Caco-2 (cell line): Measurements from ENCODE around the gene INSYN2B. TPM values are rescaled to one million over a fixed set of nuclear protein-coding genes. Genes with fewer than 3 reads are reported as not detected.

ENCODE experiments used
- BruUV-seq: library from RNA; stranded (reverse); fragments of 400-500 nt; replicated peaks from 2 replicates; lab custom pipeline; 2021; lab: Mats Ljungman, UMichigan
- CTCF ChIA-PET: fragments of 300-600 bp; sonication (Branson Sonifier 250); formaldehyde crosslinking; loops from one replicate; lab custom pipeline; 2022; ENCODE audit warnings: antibody characterized with exemption; lab: Charles Lee
- POLR2A ChIA-PET: fragments of 300-600 bp; sonication (Branson Sonifier 250); formaldehyde crosslinking; loops from one replicate; lab custom pipeline; 2022; ENCODE audit warnings: antibody characterized with exemption; lab: Charles Lee
- DNase-seq, 2 experiments: peaks; one replicate each; pipeline versions ENCODE4 v3.0.0 to v3.0.0-alpha.2; 2020 to 2022
- H3K27me3 ChIP-seq: replicated peaks from 2 replicates; pipeline ENCODE4 v1.6.0; 2011; ENCODE audit warnings: low read length; ENCODE audit not compliant: control insufficient read depth, insufficient read depth
- H3K36me3 ChIP-seq: 2 replicates; pipeline ENCODE4 v1.5.1; 2011; ENCODE audit warnings: low read length; ENCODE audit not compliant: control insufficient read depth, insufficient read depth
- H3K4me1 ChIP-seq: fragments of 250-450 bp; sonication (Bioruptor Pico); 2 replicates; pipeline ENCODE4 v1.5.1; 2020; ENCODE audit warnings: mild to moderate bottlenecking
- H3K4me3 ChIP-seq: 2 replicates; pipeline ENCODE4 v1.5.1; 2011; ENCODE audit warnings: low read depth, mild to moderate bottlenecking, control low read depth, low read length
- H3K9me3 ChIP-seq: fragments of 250-450 bp; sonication (Bioruptor Pico); 2 replicates; pipeline ENCODE4 v1.5.1; 2020; ENCODE audit warnings: mild to moderate bottlenecking, moderate library complexity
- H3K27ac Mint-ChIP-seq: one replicate; pipeline ENCODE4 v1.8.0; 2022; ENCODE audit warnings: mixed read lengths; ENCODE audit not compliant: unreplicated experiment
- H3K27me3 Mint-ChIP-seq: one replicate; pipeline ENCODE4 v1.8.0; 2022; ENCODE audit warnings: mixed read lengths; ENCODE audit not compliant: insufficient read depth, unreplicated experiment
- H3K36me3 Mint-ChIP-seq: one replicate; pipeline ENCODE4 v1.8.0; 2022; ENCODE audit warnings: mild to moderate bottlenecking, mixed read lengths; ENCODE audit not compliant: insufficient read depth, unreplicated experiment
- H3K4me1 Mint-ChIP-seq: one replicate; pipeline ENCODE4 v1.8.0; 2022; ENCODE audit warnings: low read depth, mixed read lengths; ENCODE audit not compliant: unreplicated experiment
- H3K4me3 Mint-ChIP-seq: one replicate; pipeline ENCODE4 v1.8.0; 2022; ENCODE audit warnings: mild to moderate bottlenecking, moderate library complexity, mixed read lengths; ENCODE audit not compliant: unreplicated experiment
- H3K9me3 Mint-ChIP-seq: one replicate; pipeline ENCODE4 v1.8.0; 2022; ENCODE audit warnings: mixed read lengths; ENCODE audit not compliant: unreplicated experiment
- intact Hi-C: fragments of 100-400 bp; cut with micrococcal nuclease; formaldehyde crosslinking; loops from one replicate; pipeline ENCODE4 v1.10.0; 2022; ENCODE audit not compliant: unreplicated experiment
- total RNA-seq: library from RNA; stranded (reverse); gene quantifications from 2 replicates; pipeline ENCODE4 v1.2.3, GENCODE V29; 2022
- TF ChIP-seq, protein P1 (sequence below), 2 experiments: fragments of 200-600 bp in 1 of 2; IDR thresholded peaks; 1 replicate in 1 of 2; 2 replicates in 1 of 2; pipeline versions ENCODE4 v1.5.1 to v1.8.0; 2011 to 2022; ENCODE audit warnings: antibody characterized with exemption in 1 of 2, control low read depth in 1 of 2, inconsistent platforms in 1 of 2, low read depth in 1 of 2, low read length in 1 of 2, mild to moderate bottlenecking in 1 of 2, moderate library complexity in 1 of 2; ENCODE audit not compliant: insufficient read depth in 1 of 2, severe bottlenecking in 1 of 2, unreplicated experiment in 1 of 2

Gene INSYN2B
- total RNA-seq, 1 experiment from 2014 or later, result not detected

DNA sequence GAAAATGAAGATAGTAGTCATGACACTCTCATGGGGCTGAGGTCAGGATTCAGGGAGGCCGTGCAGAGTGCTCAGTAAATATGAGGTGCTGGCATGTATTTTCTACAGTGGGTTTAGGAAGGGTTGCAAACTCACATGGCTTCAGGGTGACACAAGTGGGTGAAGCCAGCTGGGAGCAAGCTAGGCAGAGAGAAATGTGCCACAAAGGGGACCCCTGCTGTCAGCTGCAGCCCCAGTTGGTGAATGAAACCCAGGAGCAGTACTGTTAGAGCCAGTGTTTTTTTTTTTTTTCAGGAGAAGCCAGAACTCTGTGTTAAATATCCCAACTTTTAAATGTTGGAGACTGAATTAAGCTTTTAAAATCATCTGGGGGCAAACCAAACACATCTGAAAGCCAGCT, 75.3 kb downstream of the INSYN2B start:
- Histone ChIP-seq H3K27me3 (no peaks in the 10 kb centered on the region), H3K4me1 (no peaks in the 10 kb centered on the region; the same call in 1 of the 2 replicates), H3K4me3 (no peak overlapping the region), H3K36me3 (no peaks in the 10 kb centered on the region), H3K9me3 (no peaks in the 10 kb centered on the region)
- H3K27me3 Mint-ChIP-seq, result no peaks in the 10 kb centered on the region
- no peaks in the 10 kb centered on the region for H3K9me3 Mint-ChIP-seq
- no peak overlapping the region for H3K4me3 Mint-ChIP-seq
- no peak overlapping the region for H3K27ac Mint-ChIP-seq
- TF ChIP-seq, protein P1, sequence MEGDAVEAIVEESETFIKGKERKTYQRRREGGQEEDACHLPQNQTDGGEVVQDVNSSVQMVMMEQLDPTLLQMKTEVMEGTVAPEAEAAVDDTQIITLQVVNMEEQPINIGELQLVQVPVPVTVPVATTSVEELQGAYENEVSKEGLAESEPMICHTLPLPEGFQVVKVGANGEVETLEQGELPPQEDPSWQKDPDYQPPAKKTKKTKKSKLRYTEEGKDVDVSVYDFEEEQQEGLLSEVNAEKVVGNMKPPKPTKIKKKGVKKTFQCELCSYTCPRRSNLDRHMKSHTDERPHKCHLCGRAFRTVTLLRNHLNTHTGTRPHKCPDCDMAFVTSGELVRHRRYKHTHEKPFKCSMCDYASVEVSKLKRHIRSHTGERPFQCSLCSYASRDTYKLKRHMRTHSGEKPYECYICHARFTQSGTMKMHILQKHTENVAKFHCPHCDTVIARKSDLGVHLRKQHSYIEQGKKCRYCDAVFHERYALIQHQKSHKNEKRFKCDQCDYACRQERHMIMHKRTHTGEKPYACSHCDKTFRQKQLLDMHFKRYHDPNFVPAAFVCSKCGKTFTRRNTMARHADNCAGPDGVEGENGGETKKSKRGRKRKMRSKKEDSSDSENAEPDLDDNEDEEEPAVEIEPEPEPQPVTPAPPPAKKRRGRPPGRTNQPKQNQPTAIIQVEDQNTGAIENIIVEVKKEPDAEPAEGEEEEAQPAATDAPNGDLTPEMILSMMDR (IDR thresholded peaks at IDR 0.05; ENCODE audit: insufficient read depth in 1 of 2, low read depth in 1 of 2, low read length in 1 of 2, severe bottlenecking in 1 of 2, unreplicated experiment in 1 of 2), result no peak
- intact Hi-C loops, result no loop called here
- H3K36me3 Mint-ChIP-seq, result no peaks in the 10 kb centered on the region
- POLR2A ChIA-PET, result no interaction called here
- CTCF ChIA-PET, result interaction anchor here (0.8 kb wide), 1 partner anchor 45 kb away, joined by 3 read pairs; no protein-coding TSS in a partner anchor
- no TSS peak for BruUV-seq
- H3K4me1 Mint-ChIP-seq, result no peaks in the 10 kb centered on the region
- no peak for DNase-seq

DNA sequence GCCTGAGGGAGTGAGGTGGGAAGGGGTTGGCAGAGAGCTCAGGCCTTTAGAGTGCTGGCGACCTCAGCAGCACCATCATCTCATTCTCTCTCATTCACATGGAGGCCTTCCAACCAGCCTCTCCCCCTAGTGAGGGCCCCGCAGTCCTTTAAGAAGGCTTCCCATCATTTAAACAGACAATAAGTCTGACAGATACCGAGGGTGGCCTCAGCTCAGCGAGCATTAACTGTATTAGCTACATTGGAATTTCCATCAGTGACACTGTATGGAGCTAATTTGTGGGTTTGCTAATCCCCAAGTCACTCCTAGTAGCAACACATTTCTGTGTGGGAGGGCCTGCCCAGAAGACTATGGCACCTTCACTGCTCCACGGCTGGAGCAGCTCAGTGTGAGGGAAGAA, 75.8 kb downstream of the INSYN2B start:
- H3K27me3 Mint-ChIP-seq, result no peaks in the 10 kb centered on the region
- H3K27ac Mint-ChIP-seq, result no peak overlapping the region
- DNase-seq, result no peak
- H3K4me1 Mint-ChIP-seq, result no peaks in the 10 kb centered on the region
- intact Hi-C loops, result no loop called here
- no peaks in the 10 kb centered on the region for H3K36me3 Mint-ChIP-seq
- BruUV-seq, result no TSS peak
- Histone ChIP-seq H3K36me3 (no peaks in the 10 kb centered on the region), H3K4me1 (no peaks in the 10 kb centered on the region; the same call in 1 of the 2 replicates), H3K9me3 (no peaks in the 10 kb centered on the region), H3K4me3 (no peak overlapping the region), H3K27me3 (no peaks in the 10 kb centered on the region)
- no peaks in the 10 kb centered on the region for H3K9me3 Mint-ChIP-seq
- no peak overlapping the region for H3K4me3 Mint-ChIP-seq
- CTCF ChIA-PET, result no interaction called here
- TF ChIP-seq, protein P1 (IDR thresholded peaks at IDR 0.05; ENCODE audit: insufficient read depth in 1 of 2, low read depth in 1 of 2, low read length in 1 of 2, severe bottlenecking in 1 of 2, unreplicated experiment in 1 of 2), result no peak
- POLR2A ChIA-PET, result no interaction called here

DNA sequence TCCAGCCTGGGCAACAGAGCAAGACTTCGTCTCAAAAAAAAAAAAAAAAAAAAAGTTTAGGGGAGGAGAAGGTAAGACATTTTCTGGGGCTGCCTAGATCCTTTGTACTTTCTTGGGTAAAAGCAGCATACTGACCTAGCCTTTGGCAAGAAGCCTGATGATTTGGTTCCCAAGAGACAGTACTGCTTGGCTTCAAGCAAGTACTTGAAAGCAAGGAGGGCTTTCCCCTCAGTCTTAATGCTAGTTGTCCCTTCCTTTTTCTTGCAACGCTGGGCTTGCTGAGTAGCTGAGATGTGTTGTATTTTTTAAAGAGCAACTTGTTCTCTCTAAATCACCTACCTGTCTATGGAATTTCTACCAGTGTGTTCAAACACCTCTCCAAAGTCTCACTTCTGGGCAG, 76.2 kb downstream of the INSYN2B start:
- Histone ChIP-seq H3K4me1 (no peaks in the 10 kb centered on the region), H3K9me3 (no peaks in the 10 kb centered on the region), H3K27me3 (no peaks in the 10 kb centered on the region), H3K36me3 (no peaks in the 10 kb centered on the region), H3K4me3 (no peak overlapping the region)
- DNase-seq, result no peak
- no peak overlapping the region for H3K4me3 Mint-ChIP-seq
- intact Hi-C loops, result no loop called here
- CTCF ChIA-PET, result no interaction called here
- H3K27ac Mint-ChIP-seq, result no peak overlapping the region
- H3K9me3 Mint-ChIP-seq, result no peaks in the 10 kb centered on the region
- H3K4me1 Mint-ChIP-seq, result no peaks in the 10 kb centered on the region
- H3K36me3 Mint-ChIP-seq, result no peaks in the 10 kb centered on the region
- TF ChIP-seq, protein P1 (IDR thresholded peaks at IDR 0.05; ENCODE audit: insufficient read depth in 1 of 2, low read depth in 1 of 2, low read length in 1 of 2, severe bottlenecking in 1 of 2, unreplicated experiment in 1 of 2), result no peak
- POLR2A ChIA-PET, result no interaction called here
- BruUV-seq, result no TSS peak
- no peaks in the 10 kb centered on the region for H3K27me3 Mint-ChIP-seq
